ENCODE results near the gene TMEM114. TPM values are rescaled to one million over a fixed set of nuclear protein-coding genes. Genes with fewer than 3 reads are reported as not detected.

TMEM114 gene
- polyA plus RNA-seq, 1 donor (not counting 4 experiments of a cell fraction or from before 2014, with no cell fraction given) = not detected

GRCh38 chr16:8579559-8579958 is 10.8 kb downstream of the TMEM114 start:
- TF ChIP-seq, protein P1, sequence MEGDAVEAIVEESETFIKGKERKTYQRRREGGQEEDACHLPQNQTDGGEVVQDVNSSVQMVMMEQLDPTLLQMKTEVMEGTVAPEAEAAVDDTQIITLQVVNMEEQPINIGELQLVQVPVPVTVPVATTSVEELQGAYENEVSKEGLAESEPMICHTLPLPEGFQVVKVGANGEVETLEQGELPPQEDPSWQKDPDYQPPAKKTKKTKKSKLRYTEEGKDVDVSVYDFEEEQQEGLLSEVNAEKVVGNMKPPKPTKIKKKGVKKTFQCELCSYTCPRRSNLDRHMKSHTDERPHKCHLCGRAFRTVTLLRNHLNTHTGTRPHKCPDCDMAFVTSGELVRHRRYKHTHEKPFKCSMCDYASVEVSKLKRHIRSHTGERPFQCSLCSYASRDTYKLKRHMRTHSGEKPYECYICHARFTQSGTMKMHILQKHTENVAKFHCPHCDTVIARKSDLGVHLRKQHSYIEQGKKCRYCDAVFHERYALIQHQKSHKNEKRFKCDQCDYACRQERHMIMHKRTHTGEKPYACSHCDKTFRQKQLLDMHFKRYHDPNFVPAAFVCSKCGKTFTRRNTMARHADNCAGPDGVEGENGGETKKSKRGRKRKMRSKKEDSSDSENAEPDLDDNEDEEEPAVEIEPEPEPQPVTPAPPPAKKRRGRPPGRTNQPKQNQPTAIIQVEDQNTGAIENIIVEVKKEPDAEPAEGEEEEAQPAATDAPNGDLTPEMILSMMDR (optimal IDR thresholded peaks at IDR 0.05 in 1 of 3, IDR thresholded peaks at IDR 0.05 in 1 of 3, conservative IDR thresholded peaks at IDR 0.05 in 1 of 3; ENCODE audit: extremely low read depth in 1 of 3, insufficient read depth in 2 of 3, low read length in 3 of 3) = no peak
- TF ChIP-seq EZH2 (IDR thresholded peaks at IDR 0.05; ENCODE audit: low read length) = no peak
- H3K4me1 ChIP-seq (ENCODE audit: control insufficient read depth, extremely low read depth, insufficient read depth, low read length) = no peaks in the 10 kb centered on the region
- H3K9ac ChIP-seq (ENCODE audit: control insufficient read depth, extremely low read depth, insufficient read depth, low read length) = no peak overlapping the region
- no peaks in the 10 kb centered on the region for H3K9me3 ChIP-seq (ENCODE audit: control insufficient read depth, low read depth, low read length)
- no peak overlapping the region for H3K4me2 ChIP-seq (ENCODE audit: control insufficient read depth, extremely low read depth, insufficient read depth, low read depth, low read length)
- FAIRE-seq = no peak
- no peak overlapping the region for H2AFZ ChIP-seq (ENCODE audit: control insufficient read depth, low read length)
- H4K20me1 ChIP-seq (ENCODE audit: control insufficient read depth, extremely low read depth, insufficient read depth, low read length) = no peaks in the 10 kb centered on the region
- dilution Hi-C loops (cut with MboI; ENCODE audit: extremely low pct_ligation_motif_present, low sequenced_read_pairs) = no loop called here
- no peaks in the 10 kb centered on the region for H3K36me3 ChIP-seq (ENCODE audit: control insufficient read depth in 2 of 2, extremely low read depth in 1 of 2, insufficient read depth in 2 of 2, low read length in 2 of 2)
- no peaks in the 10 kb centered on the region for H3K9me1 ChIP-seq (ENCODE audit: control insufficient read depth, extremely low read depth, insufficient read depth, low read length)
- no peak overlapping the region for H3K4me3 ChIP-seq (ENCODE audit: control insufficient read depth in 2 of 3, extremely low read depth in 1 of 3, insufficient read depth in 2 of 3, low read depth in 1 of 3, low read length in 3 of 3)
- no peaks in the 10 kb centered on the region for H3K79me2 ChIP-seq (ENCODE audit: control insufficient read depth, insufficient read depth, low read length)
- DNase-seq (ENCODE audit: low read depth, low spot score) = no peak
- no peak overlapping the region for H3K27ac ChIP-seq (ENCODE audit: control insufficient read depth, insufficient read depth, low read length)
- no peaks in the 10 kb centered on the region for H3K27me3 ChIP-seq (ENCODE audit: control insufficient read depth, extremely low read depth, insufficient read depth, low read length)

DNA sequence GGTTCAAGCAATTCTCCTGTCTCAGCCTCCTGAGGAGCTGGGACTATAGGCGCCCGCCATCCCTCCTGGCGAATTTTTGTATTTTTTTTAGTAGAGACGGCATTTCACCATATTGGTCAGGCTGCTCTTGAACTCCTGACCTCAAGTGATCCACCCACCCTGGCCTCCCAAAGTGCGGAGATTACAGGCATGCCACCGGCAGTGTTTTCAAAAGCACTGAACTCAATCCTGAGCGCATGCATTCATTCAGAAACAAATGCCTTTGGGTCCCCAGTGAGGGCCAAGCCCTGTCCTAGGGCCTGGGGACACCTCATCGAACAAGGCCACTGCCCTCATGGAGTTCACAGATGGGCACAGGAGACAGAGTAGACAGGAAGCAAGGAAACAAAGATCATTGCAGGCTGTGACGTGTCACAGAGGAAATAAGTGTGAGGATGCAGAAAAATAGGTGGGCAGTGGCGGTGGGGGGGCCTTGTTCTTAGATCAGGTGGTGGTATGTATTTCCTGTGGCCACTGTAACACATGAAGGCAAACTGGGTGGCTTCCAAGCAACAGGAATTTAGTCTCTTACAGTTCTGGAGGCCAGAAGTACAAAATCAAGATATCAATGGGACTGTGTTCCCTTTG is 12.5 kb downstream of the TMEM114 start:
- Histone ChIP-seq H3K36me3 (ENCODE audit: control insufficient read depth in 2 of 2, extremely low read depth in 1 of 2, insufficient read depth in 2 of 2, low read length in 2 of 2) (no peaks in the 10 kb centered on the region), H3K4me2 (ENCODE audit: control insufficient read depth, extremely low read depth, insufficient read depth, low read depth, low read length) (no peak overlapping the region), H3K9ac (ENCODE audit: control insufficient read depth, extremely low read depth, insufficient read depth, low read length) (no peak overlapping the region), H3K4me3 (ENCODE audit: control insufficient read depth in 2 of 3, extremely low read depth in 1 of 3, insufficient read depth in 2 of 3, low read depth in 1 of 3, low read length in 3 of 3) (no peak overlapping the region), H3K27me3 (ENCODE audit: control insufficient read depth, extremely low read depth, insufficient read depth, low read length) (no peaks in the 10 kb centered on the region), H2AFZ (ENCODE audit: control insufficient read depth, low read length) (no peak overlapping the region), H3K79me2 (ENCODE audit: control insufficient read depth, insufficient read depth, low read length) (no peaks in the 10 kb centered on the region), H3K9me1 (ENCODE audit: control insufficient read depth, extremely low read depth, insufficient read depth, low read length) (no peaks in the 10 kb centered on the region), H3K9me3 (ENCODE audit: control insufficient read depth, low read depth, low read length) (no peaks in the 10 kb centered on the region), H4K20me1 (ENCODE audit: control insufficient read depth, extremely low read depth, insufficient read depth, low read length) (no peaks in the 10 kb centered on the region), H3K4me1 (ENCODE audit: control insufficient read depth, extremely low read depth, insufficient read depth, low read length) (no peaks in the 10 kb centered on the region), H3K27ac (ENCODE audit: control insufficient read depth, insufficient read depth, low read length) (no peak overlapping the region)
- DNase-seq (ENCODE audit: low read depth, low spot score) (no peak), FAIRE-seq (no peak)
- dilution Hi-C loops (cut with MboI; ENCODE audit: extremely low pct_ligation_motif_present, low sequenced_read_pairs) = no loop called here
- TF ChIP-seq, protein P1 (optimal IDR thresholded peaks at IDR 0.05 in 1 of 3, IDR thresholded peaks at IDR 0.05 in 1 of 3, conservative IDR thresholded peaks at IDR 0.05 in 1 of 3; ENCODE audit: extremely low read depth in 1 of 3, insufficient read depth in 2 of 3, low read length in 3 of 3) = no peak
- no peak for TF ChIP-seq EZH2 (IDR thresholded peaks at IDR 0.05; ENCODE audit: low read length)

All from keratinocyte (primary cell).